Measurements from ENCODE around the gene SCARB1. TPM values are rescaled to one million over a fixed set of nuclear protein-coding genes. Genes with fewer than 3 reads are reported as not detected.

Gene SCARB1
- total RNA-seq, 1 experiment from 2014 or later = 31.3 TPM

- Mint-ChIP-seq H3K36me3 (ENCODE audit: insufficient read depth in 1 of 3, low read depth in 3 of 3) (no peaks in the 10 kb centered on the region), H3K4me3 (no peak overlapping the region), H3K4me1 (peaks cover 15 to 27% of the 10 kb centered on the region in 2 experiments), H3K27ac (no peak overlapping the region), H3K27me3 (ENCODE audit: low read depth) (peaks cover 10% of the 10 kb centered on the region), H3K9me3 (no peaks in the 10 kb centered on the region; a peak in 1 of 5 replicates)
- H4K20me1 ChIP-seq (ENCODE audit: control insufficient read depth, insufficient read depth, insufficient read length) = no peaks in the 10 kb centered on the region
- no peak overlapping the region for H2AK5ac ChIP-seq (ENCODE audit: insufficient read length, low read length)
- H3K27ac ChIP-seq (ENCODE audit: insufficient read length, low read depth, low read length) = no peak overlapping the region
- no peak overlapping the region for H4K8ac ChIP-seq (replicated peaks; ENCODE audit: insufficient read length, low read depth, low read length)
- no peak overlapping the region for H2BK120ac ChIP-seq (ENCODE audit: low read depth, low read length, poor library complexity, severe bottlenecking)
- H3K23me2 ChIP-seq (ENCODE audit: insufficient read length, low read depth, low read length, poor library complexity, severe bottlenecking) = no peaks in the 10 kb centered on the region
- H3K18ac ChIP-seq (ENCODE audit: insufficient read length, low read depth, low read length) = no peak overlapping the region
- H3K56ac ChIP-seq (ENCODE audit: insufficient read length, low read depth, low read length) = no peak overlapping the region
- H3K23ac ChIP-seq (ENCODE audit: insufficient read length, low read depth, low read length) = no peak overlapping the region
- H3T11ph ChIP-seq (ENCODE audit: low read length) = no peak overlapping the region
- H3K79me1 ChIP-seq (ENCODE audit: insufficient read depth, low read depth, low read length, poor library complexity, severe bottlenecking) = no peaks in the 10 kb centered on the region
- H3K14ac ChIP-seq (ENCODE audit: insufficient read depth, low read length) = no peak overlapping the region
- no peak overlapping the region for H3K4me2 ChIP-seq (ENCODE audit: insufficient read depth, insufficient read length, low read length)
- H2BK20ac ChIP-seq (ENCODE audit: low read depth, low read length, poor library complexity, severe bottlenecking) = no peak overlapping the region
- no peak overlapping the region for H2BK15ac ChIP-seq (ENCODE audit: low read depth, low read length)
- H4K5ac ChIP-seq (ENCODE audit: insufficient read length, low read depth, low read length) = no peak overlapping the region
- no peaks in the 10 kb centered on the region for H3K4me1 ChIP-seq (ENCODE audit: insufficient read depth, low read length)
- no peak overlapping the region for H4K91ac ChIP-seq (ENCODE audit: insufficient read length, low read depth, low read length)
- no peak overlapping the region for H2AFZ ChIP-seq (ENCODE audit: low read length)
- TF ChIP-seq CTCF (conservative IDR thresholded peaks at IDR 0.05) = no peak
- H3K9ac ChIP-seq (ENCODE audit: extremely low read depth, insufficient read length, low read length) = no peak overlapping the region
- no peak overlapping the region for H3K4ac ChIP-seq (ENCODE audit: low read depth, low read length)
- DNase-seq = no peak
- H3K9me3 ChIP-seq (ENCODE audit: control insufficient read depth, low read depth, low read length) = no peaks in the 10 kb centered on the region
- no peaks in the 10 kb centered on the region for H3K79me2 ChIP-seq (ENCODE audit: insufficient read depth, low read length)
- WGBS (ENCODE audit: extremely low coverage, insufficient read length, low lambda C conversion rate) = no CpG with 5 or more reads among the region's 27 CpGs
- no peak overlapping the region for H2BK12ac ChIP-seq (ENCODE audit: insufficient read length, low read depth, low read length)
- H2BK5ac ChIP-seq (ENCODE audit: insufficient read length, low read length) = no peak overlapping the region
- H3K27me3 ChIP-seq (ENCODE audit: insufficient read depth, low read length) = no peaks in the 10 kb centered on the region
Observed at GRCh38 chr12:124736115-124737039, 127.3 kb downstream of the SCARB1 start.
